ENCODE measurements around the gene FOXP1. TPM values are rescaled to one million over a fixed set of nuclear protein-coding genes. Genes with fewer than 3 reads are reported as not detected.

Gene FOXP1
- polyA plus RNA-seq, 1 donor from 2014 or later, result 5.6 TPM

GRCh38 chr3:71421820-71422566, 161.5 kb downstream of the FOXP1 start:
- Histone ChIP-seq H3K79me2 (replicated peaks; ENCODE audit: insufficient read depth, low read length) (no peaks in the 10 kb centered on the region), H3K27ac (ENCODE audit: low read length) (no peak overlapping the region), H3K4me3 (ENCODE audit: low read length) (no peak overlapping the region), H3K27me3 (ENCODE audit: insufficient read depth, low read depth, low read length) (no peaks in the 10 kb centered on the region), H3K36me3 (ENCODE audit: insufficient read depth, low read length) (no peaks in the 10 kb centered on the region), H4K20me1 (ENCODE audit: insufficient read depth) (no peaks in the 10 kb centered on the region), H3K9me3 (ENCODE audit: low read length) (no peaks in the 10 kb centered on the region), H3F3A (ENCODE audit: insufficient read depth, low read length, poor library complexity, severe bottlenecking) (no peaks in the 10 kb centered on the region), H3K9ac (ENCODE audit: low read length) (no peak overlapping the region), H3K4me2 (ENCODE audit: low read length) (no peak overlapping the region), H2AFZ (ENCODE audit: low read depth, low read length) (no peak overlapping the region), H3K9me2 (ENCODE audit: insufficient read depth, low read length) (no peaks in the 10 kb centered on the region)
- TF ChIP-seq REST (IDR thresholded peaks at IDR 0.05; ENCODE audit: borderline replicate concordance), result no peak
- TF ChIP-seq EP300 (conservative IDR thresholded peaks at IDR 0.05; ENCODE audit: poor library complexity, severe bottlenecking), result no peak
- no peak for TF ChIP-seq SMC3 (conservative IDR thresholded peaks at IDR 0.05; ENCODE audit: poor library complexity)
- TF ChIP-seq CTCF (IDR thresholded peaks at IDR 0.05; ENCODE audit: poor library complexity, severe bottlenecking), result no peak

- Histone ChIP-seq H2AFZ (ENCODE audit: low read depth, low read length) (no peak overlapping the region), H3K36me3 (ENCODE audit: insufficient read depth, low read length) (no peaks in the 10 kb centered on the region), H3K4me2 (ENCODE audit: low read length) (no peak overlapping the region), H3K27ac (ENCODE audit: low read length) (no peak overlapping the region), H3K9ac (ENCODE audit: low read length) (no peak overlapping the region), H4K20me1 (ENCODE audit: insufficient read depth) (no peaks in the 10 kb centered on the region), H3K9me3 (ENCODE audit: low read length) (no peaks in the 10 kb centered on the region), H3K27me3 (ENCODE audit: insufficient read depth, low read depth, low read length) (no peaks in the 10 kb centered on the region), H3F3A (ENCODE audit: insufficient read depth, low read length, poor library complexity, severe bottlenecking) (no peaks in the 10 kb centered on the region), H3K9me2 (ENCODE audit: insufficient read depth, low read length) (no peaks in the 10 kb centered on the region), H3K79me2 (replicated peaks; ENCODE audit: insufficient read depth, low read length) (no peaks in the 10 kb centered on the region), H3K4me3 (ENCODE audit: low read length) (no peak overlapping the region)
- no peak for TF ChIP-seq EP300 (conservative IDR thresholded peaks at IDR 0.05; ENCODE audit: poor library complexity, severe bottlenecking)
- no peak for TF ChIP-seq EZH2 (IDR thresholded peaks at IDR 0.05; ENCODE audit: borderline replicate concordance, insufficient read depth, low read length, poor library complexity, severe bottlenecking)
- no peak for TF ChIP-seq RAD21 (conservative IDR thresholded peaks at IDR 0.05)
- TF ChIP-seq REST (IDR thresholded peaks at IDR 0.05; ENCODE audit: borderline replicate concordance), result no peak
- no peak for TF ChIP-seq POLR2AphosphoS5 (IDR thresholded peaks at IDR 0.05)
- TF ChIP-seq CTCF (IDR thresholded peaks at IDR 0.05; ENCODE audit: poor library complexity, severe bottlenecking), result no peak
- TF ChIP-seq TAF1 (IDR thresholded peaks at IDR 0.05; ENCODE audit: low read depth), result no peak
- TF ChIP-seq MXI1 (conservative IDR thresholded peaks at IDR 0.05; ENCODE audit: poor library complexity, severe bottlenecking), result no peak
- TF ChIP-seq SMC3 (conservative IDR thresholded peaks at IDR 0.05; ENCODE audit: poor library complexity), result no peak
These were observed 162.1 kb downstream of the FOXP1 start for GRCh38 chr3:71421475-71421819.
